ENCODE results near the gene ZNF681. TPM values are rescaled to one million over a fixed set of nuclear protein-coding genes. Genes with fewer than 3 reads are reported as not detected.

Gene ZNF681
- total and polyA plus RNA-seq, 9 of the 15 experiments (the other 6 are each of a cell fraction or from before 2014, with no cell fraction given), result 2.8 to 8.6 (median 4.1) TPM

DNA sequence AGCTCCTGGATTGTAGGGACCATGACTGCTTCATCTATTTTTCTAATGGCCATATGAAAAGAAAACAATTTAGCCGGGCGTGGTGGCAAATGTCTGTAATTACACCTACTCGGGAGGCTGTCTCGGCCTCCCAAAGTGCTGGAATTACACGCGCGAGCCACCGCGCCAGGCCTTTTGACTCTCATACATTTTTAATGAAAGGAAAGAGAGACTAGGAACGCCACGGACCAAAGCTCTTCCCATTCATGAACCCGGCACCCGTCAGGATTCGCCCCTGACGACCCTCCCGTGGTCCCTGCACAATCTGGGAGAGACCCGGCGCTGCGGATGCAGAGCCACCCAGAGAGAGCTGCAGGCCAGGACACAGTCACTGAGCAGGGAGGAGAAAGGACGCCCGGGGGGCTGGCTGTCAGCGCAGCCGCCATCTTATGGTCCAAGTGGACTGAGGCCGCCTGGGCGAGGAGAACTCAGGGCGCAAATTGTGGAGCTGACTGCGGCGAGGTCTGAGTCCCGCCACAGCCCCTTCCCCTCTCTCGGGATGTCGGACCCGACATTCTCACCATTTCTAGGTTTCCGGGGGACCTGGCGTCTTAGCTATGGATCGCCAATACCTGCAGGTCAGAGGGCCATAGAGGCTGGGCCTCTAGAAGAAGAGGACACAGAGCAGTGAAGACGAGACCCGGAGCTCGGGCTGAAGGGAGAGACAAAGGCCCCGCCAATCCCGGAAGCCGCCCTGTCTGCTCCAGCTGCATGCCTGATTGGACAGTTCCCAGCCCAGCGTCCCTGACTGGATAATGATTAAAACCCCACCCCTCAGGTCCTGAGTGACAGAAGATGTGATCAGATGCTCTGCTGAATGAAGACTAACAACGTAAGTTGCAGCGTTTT is at the start of gene ZNF681 (continued):
- TF ChIP-seq, protein P1, sequence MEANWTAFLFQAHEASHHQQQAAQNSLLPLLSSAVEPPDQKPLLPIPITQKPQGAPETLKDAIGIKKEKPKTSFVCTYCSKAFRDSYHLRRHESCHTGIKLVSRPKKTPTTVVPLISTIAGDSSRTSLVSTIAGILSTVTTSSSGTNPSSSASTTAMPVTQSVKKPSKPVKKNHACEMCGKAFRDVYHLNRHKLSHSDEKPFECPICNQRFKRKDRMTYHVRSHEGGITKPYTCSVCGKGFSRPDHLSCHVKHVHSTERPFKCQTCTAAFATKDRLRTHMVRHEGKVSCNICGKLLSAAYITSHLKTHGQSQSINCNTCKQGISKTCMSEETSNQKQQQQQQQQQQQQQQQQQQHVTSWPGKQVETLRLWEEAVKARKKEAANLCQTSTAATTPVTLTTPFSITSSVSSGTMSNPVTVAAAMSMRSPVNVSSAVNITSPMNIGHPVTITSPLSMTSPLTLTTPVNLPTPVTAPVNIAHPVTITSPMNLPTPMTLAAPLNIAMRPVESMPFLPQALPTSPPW (CRISPR knock-in tag; IDR thresholded peaks at IDR 0.05), result no peak
- TF ChIP-seq ZFX (CRISPR knock-in tag; IDR thresholded peaks at IDR 0.05), result peak; percentile 95
- peak; percentile 85 for TF ChIP-seq KDM5B (IDR thresholded peaks at IDR 0.05; ENCODE audit: insufficient replicate concordance, low read depth, low read length)
- TF ChIP-seq, protein P2, sequence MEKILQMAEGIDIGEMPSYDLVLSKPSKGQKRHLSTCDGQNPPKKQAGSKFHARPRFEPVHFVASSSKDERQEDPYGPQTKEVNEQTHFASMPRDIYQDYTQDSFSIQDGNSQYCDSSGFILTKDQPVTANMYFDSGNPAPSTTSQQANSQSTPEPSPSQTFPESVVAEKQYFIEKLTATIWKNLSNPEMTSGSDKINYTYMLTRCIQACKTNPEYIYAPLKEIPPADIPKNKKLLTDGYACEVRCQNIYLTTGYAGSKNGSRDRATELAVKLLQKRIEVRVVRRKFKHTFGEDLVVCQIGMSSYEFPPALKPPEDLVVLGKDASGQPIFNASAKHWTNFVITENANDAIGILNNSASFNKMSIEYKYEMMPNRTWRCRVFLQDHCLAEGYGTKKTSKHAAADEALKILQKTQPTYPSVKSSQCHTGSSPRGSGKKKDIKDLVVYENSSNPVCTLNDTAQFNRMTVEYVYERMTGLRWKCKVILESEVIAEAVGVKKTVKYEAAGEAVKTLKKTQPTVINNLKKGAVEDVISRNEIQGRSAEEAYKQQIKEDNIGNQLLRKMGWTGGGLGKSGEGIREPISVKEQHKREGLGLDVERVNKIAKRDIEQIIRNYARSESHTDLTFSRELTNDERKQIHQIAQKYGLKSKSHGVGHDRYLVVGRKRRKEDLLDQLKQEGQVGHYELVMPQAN (IDR thresholded peaks at IDR 0.05; ENCODE audit: borderline replicate concordance), result peak; percentile 45; the same call in 1 of the 2 replicates
- TF ChIP-seq ZC3H11A (IDR thresholded peaks at IDR 0.05; ENCODE audit: low read depth, low read length), result no peak
- TF ChIP-seq SP2 (IDR thresholded peaks at IDR 0.05; ENCODE audit: extremely low read depth, low read depth, low read length, poor library complexity, severe bottlenecking), result peak; percentile 45
- TF ChIP-seq, protein P3, sequence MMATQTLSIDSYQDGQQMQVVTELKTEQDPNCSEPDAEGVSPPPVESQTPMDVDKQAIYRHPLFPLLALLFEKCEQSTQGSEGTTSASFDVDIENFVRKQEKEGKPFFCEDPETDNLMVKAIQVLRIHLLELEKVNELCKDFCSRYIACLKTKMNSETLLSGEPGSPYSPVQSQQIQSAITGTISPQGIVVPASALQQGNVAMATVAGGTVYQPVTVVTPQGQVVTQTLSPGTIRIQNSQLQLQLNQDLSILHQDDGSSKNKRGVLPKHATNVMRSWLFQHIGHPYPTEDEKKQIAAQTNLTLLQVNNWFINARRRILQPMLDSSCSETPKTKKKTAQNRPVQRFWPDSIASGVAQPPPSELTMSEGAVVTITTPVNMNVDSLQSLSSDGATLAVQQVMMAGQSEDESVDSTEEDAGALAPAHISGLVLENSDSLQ (IDR thresholded peaks at IDR 0.05), result peak; percentile 98
- TF ChIP-seq LCOR (CRISPR knock-in tag; IDR thresholded peaks at IDR 0.05), result 0 out of 2 replicates have a peak, but pooled peaks have one; percentile 24
- peak; percentile 77 for TF ChIP-seq ASH1L (IDR thresholded peaks at IDR 0.05; ENCODE audit: borderline replicate concordance, low read depth, partially characterized antibody)
- TF ChIP-seq GTF2F1 (IDR thresholded peaks at IDR 0.05; ENCODE audit: low read depth, low read length), result 0 out of 2 replicates have a peak, but pooled peaks have one; percentile 44
- TF ChIP-seq BCL6 (CRISPR knock-in tag; IDR thresholded peaks at IDR 0.05), result no peak
- TF ChIP-seq POLR2G (IDR thresholded peaks at IDR 0.05; ENCODE audit: low read depth, low read length), result peak; percentile 81
- TF ChIP-seq, protein P4, sequence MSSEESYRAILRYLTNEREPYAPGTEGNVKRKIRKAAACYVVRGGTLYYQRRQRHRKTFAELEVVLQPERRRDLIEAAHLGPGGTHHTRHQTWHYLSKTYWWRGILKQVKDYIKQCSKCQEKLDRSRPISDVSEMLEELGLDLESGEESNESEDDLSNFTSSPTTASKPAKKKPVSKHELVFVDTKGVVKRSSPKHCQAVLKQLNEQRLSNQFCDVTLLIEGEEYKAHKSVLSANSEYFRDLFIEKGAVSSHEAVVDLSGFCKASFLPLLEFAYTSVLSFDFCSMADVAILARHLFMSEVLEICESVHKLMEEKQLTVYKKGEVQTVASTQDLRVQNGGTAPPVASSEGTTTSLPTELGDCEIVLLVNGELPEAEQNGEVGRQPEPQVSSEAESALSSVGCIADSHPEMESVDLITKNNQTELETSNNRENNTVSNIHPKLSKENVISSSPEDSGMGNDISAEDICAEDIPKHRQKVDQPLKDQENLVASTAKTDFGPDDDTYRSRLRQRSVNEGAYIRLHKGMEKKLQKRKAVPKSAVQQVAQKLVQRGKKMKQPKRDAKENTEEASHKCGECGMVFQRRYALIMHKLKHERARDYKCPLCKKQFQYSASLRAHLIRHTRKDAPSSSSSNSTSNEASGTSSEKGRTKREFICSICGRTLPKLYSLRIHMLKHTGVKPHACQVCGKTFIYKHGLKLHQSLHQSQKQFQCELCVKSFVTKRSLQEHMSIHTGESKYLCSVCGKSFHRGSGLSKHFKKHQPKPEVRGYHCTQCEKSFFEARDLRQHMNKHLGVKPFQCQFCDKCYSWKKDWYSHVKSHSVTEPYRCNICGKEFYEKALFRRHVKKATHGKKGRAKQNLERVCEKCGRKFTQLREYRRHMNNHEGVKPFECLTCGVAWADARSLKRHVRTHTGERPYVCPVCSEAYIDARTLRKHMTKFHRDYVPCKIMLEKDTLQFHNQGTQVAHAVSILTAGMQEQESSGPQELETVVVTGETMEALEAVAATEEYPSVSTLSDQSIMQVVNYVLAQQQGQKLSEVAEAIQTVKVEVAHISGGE (CRISPR knock-in tag; IDR thresholded peaks at IDR 0.05), result no peak
- no peak for TF ChIP-seq ZNF507 (tag; conservative IDR thresholded peaks at IDR 0.05)
- TF ChIP-seq TAF1 (IDR thresholded peaks at IDR 0.05; ENCODE audit: control insufficient read depth, extremely low read depth, insufficient read depth, low read length, severe bottlenecking), result peak; percentile 80
- peak; percentile 73; the same call in 1 of the 2 replicates for TF ChIP-seq KAT8 (IDR thresholded peaks at IDR 0.05; ENCODE audit: low read depth)
